GM19372 (cell line): ENCODE data around the gene GLI1.
"Not testable (repeated sequence)": the region's sequence is repeated elsewhere in the genome, so short reads cannot be mapped to it uniquely, and the experiment has no call there.

Experiments used
- ATAC-seq: cut with Tn5 transposase; IDR thresholded peaks from one replicate; pipeline ENCODE4 v1.9.1; 2021; ENCODE audit warnings: mild to moderate bottlenecking, low read depth, moderate library complexity; ENCODE audit not compliant: unreplicated experiment

Gene GLI1

DNA sequence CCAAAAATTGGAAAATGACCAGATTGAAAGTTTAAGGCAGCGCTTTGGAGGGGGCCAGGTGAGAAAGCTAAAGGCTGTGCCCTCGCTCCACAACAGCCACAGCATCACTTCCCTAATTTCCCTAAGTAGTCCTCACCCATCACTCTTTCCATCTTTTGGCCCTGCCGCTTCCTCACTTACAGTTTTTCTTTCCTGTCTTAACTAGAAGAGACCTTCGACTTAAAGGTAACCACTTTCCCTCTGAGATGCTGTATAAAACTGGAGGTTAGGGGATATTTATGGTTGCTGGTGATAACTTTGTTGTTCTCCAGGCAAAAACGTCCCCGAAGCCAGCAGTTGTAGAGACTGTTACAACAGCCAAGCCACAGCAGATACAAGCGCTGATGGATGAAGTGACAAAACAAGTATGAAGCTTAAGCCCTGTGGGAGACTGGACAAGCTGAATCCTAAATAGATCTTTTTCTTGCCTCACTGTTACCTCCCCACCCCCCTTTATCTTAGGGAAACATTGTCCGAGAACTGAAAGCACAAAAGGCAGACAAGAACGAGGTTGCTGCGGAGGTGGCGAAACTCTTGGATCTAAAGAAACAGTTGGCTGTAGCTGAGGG lies 56.5 kb downstream of the GLI1 start:
- ATAC-seq, result no peak

DNA sequence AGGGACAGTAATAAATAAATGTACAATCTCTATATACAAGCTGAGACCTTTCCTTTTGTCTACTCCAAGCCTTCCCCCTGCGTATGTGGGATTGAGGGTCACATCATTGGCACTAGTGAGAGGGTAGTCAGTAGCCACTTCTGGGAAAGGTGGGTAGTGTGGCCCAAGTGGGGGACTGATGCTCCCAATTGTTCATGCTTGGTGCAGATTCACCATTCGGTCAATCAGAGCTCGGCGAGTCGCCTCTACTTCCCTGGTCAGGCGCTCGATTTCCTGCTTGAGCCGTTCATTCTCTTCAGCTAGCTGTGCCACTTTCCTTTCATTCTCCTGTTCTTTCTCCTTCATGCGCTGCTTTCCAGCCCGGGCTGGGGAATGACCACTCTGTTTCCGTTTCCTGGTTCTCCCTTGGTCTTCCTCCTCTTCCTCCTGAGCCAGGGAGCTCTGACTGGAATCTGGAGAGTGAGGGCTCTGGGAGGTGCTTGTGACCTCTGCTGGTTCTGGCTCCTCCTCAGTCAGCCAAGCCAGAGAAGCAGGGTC lies 57.1 kb downstream of the GLI1 start:
- ATAC-seq, result no peak

DNA sequence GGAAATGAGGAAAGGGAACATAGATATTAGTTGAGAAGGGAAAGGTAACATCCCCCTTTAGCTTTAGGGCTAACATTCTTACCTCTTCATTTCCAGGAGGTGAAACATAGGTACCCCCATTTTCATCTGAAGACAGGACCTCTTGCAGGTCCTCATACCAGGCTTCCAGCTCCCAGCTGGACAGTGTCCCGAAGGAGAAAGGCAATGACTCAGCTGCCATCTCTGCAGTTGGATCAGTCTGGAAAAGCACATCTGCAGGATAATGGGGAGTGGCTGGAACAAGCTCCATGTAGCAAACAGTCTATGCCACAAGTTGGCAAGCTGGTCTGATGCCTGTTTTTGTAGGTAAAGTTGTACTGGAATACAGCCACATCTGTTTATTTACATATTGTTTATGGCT lies 57.6 kb downstream of the GLI1 start:
- no peak for ATAC-seq

DNA sequence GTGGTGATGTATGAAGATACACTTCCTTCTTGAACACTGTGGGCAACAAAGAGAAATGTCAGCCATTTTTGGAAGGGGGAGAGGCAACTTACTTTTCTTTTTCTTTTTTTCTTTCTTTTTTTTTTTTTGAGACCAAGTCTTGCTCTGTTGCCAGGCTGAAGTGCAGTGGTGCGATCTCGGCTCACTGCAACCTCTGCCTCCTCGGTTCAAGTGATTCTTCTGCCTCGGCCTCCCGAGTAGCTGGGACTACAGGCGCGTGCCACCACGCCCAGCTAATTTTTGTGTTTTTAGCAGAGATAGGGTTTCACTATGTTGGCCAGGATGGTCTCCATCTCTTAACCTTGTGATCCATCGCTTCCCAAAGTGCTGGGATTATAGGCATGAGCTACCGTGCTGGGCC lies 58.1 kb downstream of the GLI1 start:
- not testable (repeated sequence) for ATAC-seq

DNA sequence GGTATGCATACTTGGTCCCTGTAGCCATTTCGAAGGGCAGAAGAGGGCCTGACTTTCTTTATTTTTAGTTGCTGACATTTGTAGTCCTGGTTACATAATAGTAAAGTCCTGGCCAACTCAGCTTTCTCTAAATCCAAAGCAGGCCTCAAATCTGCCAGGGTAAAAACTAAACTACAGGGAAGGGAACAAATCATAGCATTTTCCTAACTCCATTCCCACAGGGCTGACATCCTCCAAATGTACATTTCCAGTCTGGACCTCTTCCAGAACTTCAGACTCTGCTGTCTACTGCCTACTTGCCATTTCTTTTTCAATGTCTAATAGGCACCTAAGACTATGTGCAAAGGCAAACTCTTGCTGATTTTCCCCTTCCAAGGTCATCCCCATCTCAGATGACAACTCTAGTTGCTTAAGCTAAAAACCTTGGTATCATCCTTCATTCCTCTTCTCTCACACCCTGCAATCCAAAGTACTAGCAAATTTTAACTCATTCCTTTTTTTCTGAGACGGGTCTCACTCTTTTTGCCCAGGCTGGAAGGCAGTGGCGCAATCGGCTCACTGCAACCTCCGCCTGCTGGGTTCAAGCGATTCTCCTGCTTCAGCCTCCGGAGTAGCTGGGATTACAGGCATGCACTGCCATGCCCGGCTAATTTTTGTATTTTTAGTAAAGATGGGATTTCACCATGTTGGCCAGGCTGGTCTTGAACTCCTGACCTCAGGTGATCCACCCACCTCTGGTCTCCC lies 58.8 kb downstream of the GLI1 start:
- ATAC-seq, result no peak

DNA sequence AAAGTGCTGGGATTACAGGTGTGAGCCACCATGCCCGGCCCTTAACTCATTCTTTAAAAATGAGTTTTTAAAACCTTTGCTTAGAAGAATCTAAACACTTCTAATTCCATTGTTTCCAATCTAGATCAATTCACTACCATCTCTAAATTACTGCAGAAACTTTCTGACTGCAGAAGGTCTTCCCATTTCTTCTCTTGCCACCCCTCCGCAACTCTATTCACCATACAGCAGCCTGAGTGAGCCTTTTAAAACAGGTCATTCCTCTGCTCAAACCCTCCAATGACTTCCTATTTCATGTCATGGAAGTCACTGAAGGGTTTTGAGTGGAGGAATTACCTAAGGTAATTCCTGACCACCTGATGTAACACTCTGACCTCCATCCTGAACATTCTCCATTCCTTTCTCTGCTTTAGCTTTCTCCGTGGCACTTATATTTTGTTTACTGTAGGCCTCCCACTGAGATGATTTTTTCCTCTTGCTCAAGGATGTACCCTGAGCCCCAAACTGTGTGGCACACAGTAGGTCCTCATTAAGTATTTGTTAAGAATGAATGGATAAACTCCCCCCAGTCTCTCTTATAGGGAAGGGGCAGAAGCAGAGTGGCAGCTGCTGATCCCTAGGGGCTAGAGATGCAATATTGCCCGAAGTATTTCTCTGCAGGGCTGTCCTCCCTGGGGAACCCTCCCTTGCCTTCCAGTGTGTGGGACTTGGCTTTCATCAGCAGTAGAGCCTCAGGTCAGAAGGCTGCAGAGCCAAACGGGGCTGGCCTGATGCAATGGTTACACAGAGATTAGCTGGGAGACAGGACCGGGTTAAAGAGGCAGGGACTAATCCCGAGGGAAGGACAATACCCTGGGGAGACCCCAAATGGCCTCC lies 59.6 kb downstream of the GLI1 start:
- ATAC-seq, result no peak

DNA sequence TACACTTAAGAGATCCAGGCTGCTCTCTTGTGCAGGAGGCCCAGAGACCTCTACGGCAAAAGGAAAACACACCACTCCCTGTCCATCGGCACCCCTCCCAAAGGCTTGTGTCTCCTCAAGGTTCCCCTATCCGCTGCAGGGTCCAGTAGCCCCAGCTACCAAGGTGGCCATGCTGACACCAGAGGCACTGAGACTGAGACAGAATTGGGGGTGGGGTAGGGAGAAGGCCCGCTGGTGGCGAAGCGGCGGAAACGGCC lies 60.1 kb downstream of the GLI1 start:
- no peak for ATAC-seq

DNA sequence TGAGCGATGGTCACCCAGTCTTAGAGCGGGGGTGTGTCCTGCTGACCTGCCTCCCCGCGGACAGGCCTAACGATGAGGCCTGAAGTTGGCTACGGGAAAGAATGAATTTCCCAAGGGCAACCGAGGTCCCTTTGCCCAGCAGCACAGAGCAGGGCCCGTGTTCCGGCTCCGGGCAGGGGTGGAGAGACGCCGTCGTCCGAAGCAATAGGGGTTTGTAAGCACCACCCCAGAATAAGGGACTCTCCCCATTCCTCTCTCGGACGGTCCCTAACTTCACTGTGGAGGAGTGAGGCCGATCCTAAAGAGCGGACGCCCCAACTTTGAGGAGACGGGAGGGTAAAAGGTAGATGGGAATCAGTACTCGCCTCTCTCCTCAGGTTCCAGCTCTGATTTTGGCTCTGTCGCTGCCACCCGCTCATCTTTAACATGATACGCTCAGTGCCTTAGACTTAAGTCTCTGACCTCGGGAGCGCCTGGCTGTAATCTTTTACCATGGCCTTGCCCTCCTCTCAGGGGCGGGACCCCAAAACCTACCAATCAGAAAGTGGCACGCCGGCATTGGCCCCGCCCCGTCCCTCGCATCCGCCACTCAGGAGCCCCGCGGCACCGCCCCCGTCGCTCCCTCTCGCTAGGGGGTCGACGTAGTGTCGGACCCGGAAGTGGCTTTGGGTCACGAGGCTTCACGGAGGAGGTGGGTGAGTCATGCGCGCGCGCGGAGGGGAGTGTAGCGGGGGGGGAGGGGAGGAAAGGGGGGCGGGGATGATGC lies 60.7 kb downstream of the GLI1 start, which contains the start of gene DDIT3:
Gene DDIT3 (minus strand): TSS at position 462 of the 766 bp plus-strand sequence. CDS start 3,108 bp downstream, outside the sequence.
- peak; percentile 66 for ATAC-seq

DNA sequence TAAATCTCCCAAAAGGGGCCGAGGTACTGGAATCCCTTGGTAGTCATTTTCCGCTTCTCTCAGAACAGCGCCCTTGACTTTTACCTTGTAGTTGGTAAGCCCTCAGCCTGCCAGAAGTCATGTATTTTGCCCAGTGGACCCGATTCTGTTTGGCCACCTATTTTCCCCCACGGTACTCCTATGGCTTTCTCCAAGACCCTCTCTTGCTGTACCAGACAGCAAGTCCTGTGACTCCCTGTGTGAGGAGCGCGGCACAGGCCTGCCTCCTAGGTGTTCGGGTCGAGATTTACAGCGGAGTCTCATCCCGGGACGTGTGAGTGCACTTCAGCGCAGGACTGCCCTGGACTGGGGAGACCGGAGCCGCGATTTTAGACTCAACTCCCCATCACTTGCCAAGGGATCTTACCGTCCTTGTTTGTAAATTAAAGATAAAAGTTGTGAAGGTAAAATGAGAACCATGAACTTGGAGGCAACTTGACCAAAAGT lies 62.0 kb downstream of the GLI1 start:
- no peak for ATAC-seq
